IMR-90 (cell line): ENCODE data around the gene MRPL44. TPM values are rescaled to one million over a fixed set of nuclear protein-coding genes. Genes with fewer than 3 reads are reported as not detected.

Source experiments
- ATAC-seq: fragments of 200-7000 bp; cut with Tn5 transposase; 2 replicates; pipeline ENCODE4 v1.9.1; 2020; ENCODE audit warnings: low read depth, mild to moderate bottlenecking, moderate library complexity
- BruUV-seq: library from RNA; stranded (reverse); fragments of 400-500 nt; replicated peaks from 2 replicates; lab custom pipeline; 2021; lab: Mats Ljungman, UMichigan
- CTCF ChIA-PET: fragments of 300-600 bp; formaldehyde crosslinking; extraction: SDS; loops from one replicate; lab custom pipeline; 2021; ENCODE audit warnings: antibody characterized with exemption; lab: Yijun Ruan, JAX
- POLR2A ChIA-PET: fragments of 300-600 bp; sonication (Branson Sonifier 250); formaldehyde crosslinking; loops from one replicate; lab custom pipeline; 2022; ENCODE audit warnings: antibody characterized with exemption; ENCODE audit not compliant: unreplicated experiment; lab: Charles Lee
- DNase-seq: peaks from one replicate; pipeline ENCODE4 v3.0.0; 2013
- H2AFZ ChIP-seq: replicated peaks from 2 replicates; pipeline ENCODE3; 2013; ENCODE audit warnings: low read length, mild to moderate bottlenecking; ENCODE audit not compliant: poor library complexity
- H2AK5ac ChIP-seq: 2 replicates; pipeline ENCODE4 v1.6.1; 2013; ENCODE audit warnings: low read depth, low read length, inconsistent platforms
- H2AK9ac ChIP-seq: replicated peaks from 2 replicates; pipeline ENCODE3; 2013; ENCODE audit warnings: mild to moderate bottlenecking, low read depth, low read length, moderate library complexity; ENCODE audit not compliant: poor library complexity
- H2BK120ac ChIP-seq: 2 replicates; pipeline ENCODE4 v1.6.1; 2013; ENCODE audit warnings: low read depth, low read length, inconsistent platforms
- H2BK15ac ChIP-seq: 3 replicates; pipeline ENCODE4 v1.6.1; 2013; ENCODE audit warnings: low read depth, low read length, inconsistent platforms
- H2BK20ac ChIP-seq: 2 replicates; pipeline ENCODE4 v1.6.1; 2013; ENCODE audit warnings: low read depth, mild to moderate bottlenecking, inconsistent platforms, low read length, moderate library complexity
- H2BK5ac ChIP-seq: 2 replicates; pipeline ENCODE4 v1.6.1; 2013; ENCODE audit warnings: mild to moderate bottlenecking, low read depth, low read length, inconsistent platforms; ENCODE audit not compliant: poor library complexity, severe bottlenecking
- H3K14ac ChIP-seq: replicated peaks from 2 replicates; pipeline ENCODE4 v1.6.1; 2013; ENCODE audit warnings: low read depth, low read length, inconsistent platforms
- H3K18ac ChIP-seq: 2 replicates; pipeline ENCODE4 v1.6.1; 2013; ENCODE audit warnings: low read depth, low read length, control low read depth
- H3K23ac ChIP-seq: 2 replicates; pipeline ENCODE4 v1.6.1; 2013; ENCODE audit warnings: low read depth, low read length, inconsistent platforms
- H3K27ac ChIP-seq: 2 replicates; pipeline ENCODE4 v1.5.1; 2013; ENCODE audit warnings: mild to moderate bottlenecking, control low read depth, low read length; ENCODE audit not compliant: insufficient read depth
- H3K27me3 ChIP-seq: 2 replicates; pipeline ENCODE4 v1.6.1; 2013; ENCODE audit warnings: low read length; ENCODE audit not compliant: control insufficient read depth, insufficient read depth
- H3K36me3 ChIP-seq: 2 replicates; pipeline ENCODE4 v1.6.1; 2013; ENCODE audit warnings: low read length, mixed read lengths; ENCODE audit not compliant: control insufficient read depth, insufficient read depth
- H3K4ac ChIP-seq: 2 replicates; pipeline ENCODE4 v1.6.1; 2013; ENCODE audit warnings: low read depth, low read length, inconsistent platforms
- H3K4me1 ChIP-seq: 2 replicates; pipeline ENCODE4 v1.6.1; 2013; ENCODE audit warnings: low read length, mixed read lengths; ENCODE audit not compliant: control insufficient read depth, insufficient read depth
- H3K4me2 ChIP-seq: 2 replicates; pipeline ENCODE4 v1.6.1; 2013; ENCODE audit warnings: low read depth, mild to moderate bottlenecking, control low read depth, low read length, moderate library complexity
- H3K4me3 ChIP-seq: 2 replicates; pipeline ENCODE4 v1.5.1; 2013; ENCODE audit warnings: low read depth, mild to moderate bottlenecking, control low read depth, low read length, moderate library complexity; ENCODE audit not compliant: insufficient read depth
- H3K56ac ChIP-seq: 2 replicates; pipeline ENCODE4 v1.6.1; 2013; ENCODE audit warnings: low read length, inconsistent platforms; ENCODE audit not compliant: insufficient read depth; ENCODE audit errors: extremely low read depth
- H3K79me1 ChIP-seq, 2 experiments: 2 replicates each; pipeline ENCODE4 v1.6.1; 2013; ENCODE audit warnings: low read length in 2 of 2, inconsistent platforms in 1 of 2, low read depth in 1 of 2
- H3K9ac ChIP-seq: 2 replicates; pipeline ENCODE4 v1.6.1; 2013; ENCODE audit warnings: low read depth, low read length, control low read depth
- H3K9me1 ChIP-seq: 2 replicates; pipeline ENCODE4 v1.6.1; 2013; ENCODE audit warnings: low read length, inconsistent platforms; ENCODE audit not compliant: insufficient read depth
- H3K9me3 ChIP-seq: 2 replicates; pipeline ENCODE4 v1.6.1; 2013; ENCODE audit warnings: low read length; ENCODE audit not compliant: control insufficient read depth, insufficient read depth
- H4K20me1 ChIP-seq: 2 replicates; pipeline ENCODE4 v1.6.1; 2013; ENCODE audit warnings: low read length, inconsistent platforms; ENCODE audit not compliant: insufficient read depth
- H4K5ac ChIP-seq: 2 replicates; pipeline ENCODE4 v1.6.1; 2013; ENCODE audit warnings: mild to moderate bottlenecking, low read depth, low read length, control low read depth
- H4K8ac ChIP-seq, 2 experiments: 2 replicates each; pipeline ENCODE4 v1.6.1; 2013; ENCODE audit warnings: low read depth in 2 of 2, low read length in 2 of 2, control low read depth in 1 of 2, inconsistent platforms in 1 of 2
- H4K91ac ChIP-seq: 2 replicates; pipeline ENCODE4 v1.6.1; 2013; ENCODE audit warnings: low read depth, low read length, inconsistent platforms; ENCODE audit not compliant: insufficient read depth
- CEBPB ChIP-seq: IDR thresholded peaks from 2 replicates; pipeline ENCODE4 v1.6.1; 2012; ENCODE audit warnings: low read depth, low read length, improper control_type of control experiment
- CHD1 ChIP-seq: IDR thresholded peaks from 2 replicates; pipeline ENCODE4 v1.6.1; 2012; ENCODE audit warnings: low read depth, low read length, improper control_type of control experiment
- MAFK ChIP-seq: IDR thresholded peaks from 2 replicates; pipeline ENCODE4 v1.6.1; 2012; ENCODE audit warnings: low read depth, low read length, improper control_type of control experiment
- MXI1 ChIP-seq: IDR thresholded peaks from 2 replicates; pipeline ENCODE4 v1.6.1; 2012; ENCODE audit warnings: low read depth, mild to moderate bottlenecking, low read length, moderate library complexity, borderline replicate concordance
- POLR2A ChIP-seq: IDR thresholded peaks from 2 replicates; pipeline ENCODE4 v1.6.1; 2012; ENCODE audit warnings: mild to moderate bottlenecking, low read depth, low read length
- RAD21 ChIP-seq: IDR thresholded peaks from 2 replicates; pipeline ENCODE4 v1.6.1; 2012; ENCODE audit warnings: low read length, improper control_type of control experiment
- RCOR1 ChIP-seq: IDR thresholded peaks from 2 replicates; pipeline ENCODE4 v1.6.1; 2012; ENCODE audit warnings: mild to moderate bottlenecking, low read length, improper control_type of control experiment; ENCODE audit not compliant: insufficient replicate concordance
- RFX5 ChIP-seq: IDR thresholded peaks from 2 replicates; pipeline ENCODE4 v1.8.0; 2012; ENCODE audit warnings: low read depth, mild to moderate bottlenecking, low read length, moderate library complexity
- WGBS, 2 experiments: methylation state at CpG; one replicate each; pipeline versions ENCODE4 v1.1.5 to v1.1.7; 2013; ENCODE audit warnings: missing lambda C conversion rate in 2 of 2; ENCODE audit not compliant: insufficient read length in 1 of 2; ENCODE audit errors: extremely low coverage in 2 of 2; 5-methylcytosine and 5-hydroxymethylcytosine counted together
- dilution Hi-C: fragments of 300-500 bp; cut with HindIII; formaldehyde crosslinking; loops from one replicate; pipeline ENCODE4 v1.14.3; 2018; ENCODE audit warnings: low sequenced_read_pairs; ENCODE audit not compliant: unreplicated experiment
- in situ Hi-C: fragments of 300-500 bp; cut with MboI; formaldehyde crosslinking; loops from 3 replicates; pipeline ENCODE4 v1.14.3; 2019; ENCODE audit warnings: low sequenced_read_pairs, inconsistent platforms, mixed read lengths
- intact Hi-C: fragments of 100-400 bp; cut with micrococcal nuclease; formaldehyde crosslinking; loops from 2 replicates; pipeline ENCODE4 v1.10.0; 2022
- polyA plus RNA-seq, 3 experiments: library from polyadenylated mRNA; depleted of rRNA; stranded (reverse); fragments of >200 nt; gene quantifications; 2 replicates each; pipeline ENCODE4 v1.2.3, GENCODE V29; 2012; ENCODE audit warnings: low replicate concordance in 1 of 3
- total RNA-seq: library from RNA; depleted of rRNA; stranded (reverse); fragments of >200 nt; gene quantifications from 2 replicates; pipeline ENCODE4 v1.2.3, GENCODE V29; 2012
- TF ChIP-seq, protein P1 (sequence below): fragments of 150-350 bp; IDR thresholded peaks from 2 replicates; pipeline ENCODE4 v1.6.1; 2016; ENCODE audit warnings: low read depth, mild to moderate bottlenecking, low read length, moderate library complexity, borderline replicate concordance

Gene MRPL44
- total and polyA plus RNA-seq, 2 of the 4 experiments (the other 2 are of a cell fraction), result 18.6 to 20.1 TPM

- intact Hi-C loops, result no loop called here
- POLR2A ChIA-PET, result no interaction called here
- peak; percentile 56 for DNase-seq
Observed at GRCh38 chr2:223976635-223977226, 19.5 kb downstream of the MRPL44 start.

More at GRCh38 chr2:223976635-223977226, 19.5 kb downstream of the MRPL44 start:
- peak; percentile 60 for ATAC-seq
- no peak overlapping the region for H3K4me3 ChIP-seq
- H2AFZ ChIP-seq, result no peak overlapping the region
- H3K4me2 ChIP-seq, result no peak overlapping the region
- H3K4ac ChIP-seq, result no peak overlapping the region
- H3K18ac ChIP-seq, result no peak overlapping the region
- no peak overlapping the region for H3K9ac ChIP-seq
- no peaks in the 10 kb centered on the region for H3K27me3 ChIP-seq
- WGBS, 2 experiments, result no CpG with 5 or more reads among the region's 3 CpGs
- H4K91ac ChIP-seq, result no peak overlapping the region
- H4K20me1 ChIP-seq, result no peaks in the 10 kb centered on the region
- H3K36me3 ChIP-seq, result peaks cover 9% of the 10 kb centered on the region
- 0 out of 3 replicates have a peak overlapping the region, but pooled peaks have one; percentile 13 for H2BK15ac ChIP-seq
- H3K79me1 ChIP-seq, result no peaks in the 10 kb centered on the region
- H3K27ac ChIP-seq, result no peak overlapping the region
- H4K8ac ChIP-seq, result no peak overlapping the region
- no peak overlapping the region for H2BK120ac ChIP-seq
- no peaks in the 10 kb centered on the region for H3K4me1 ChIP-seq
- no peak overlapping the region for H4K5ac ChIP-seq
- no peak overlapping the region; the same call in 1 of the 2 replicates for H2BK20ac ChIP-seq
- peaks cover 5% of the 10 kb centered on the region; the same call in 1 of the 2 replicates for H3K9me1 ChIP-seq
- dilution Hi-C loops (no loop called here), in situ Hi-C loops (no loop called here)
- H3K56ac ChIP-seq, result no peak overlapping the region
- no peak overlapping the region for H3K23ac ChIP-seq
- no peak overlapping the region for H2BK5ac ChIP-seq
- no TSS peak for BruUV-seq
- CTCF ChIA-PET, result interaction anchor here (0.6 kb wide), 1 partner anchor 17 kb away, joined by 4 read pairs; no protein-coding TSS in a partner anchor
- no peak overlapping the region for H3K14ac ChIP-seq
- H2AK9ac ChIP-seq, result no peak overlapping the region
- no peak for TF ChIP-seq CHD1
- TF ChIP-seq RCOR1, result no peak
- TF ChIP-seq RAD21, result no peak
- no peak for TF ChIP-seq CEBPB
- TF ChIP-seq, protein P1, sequence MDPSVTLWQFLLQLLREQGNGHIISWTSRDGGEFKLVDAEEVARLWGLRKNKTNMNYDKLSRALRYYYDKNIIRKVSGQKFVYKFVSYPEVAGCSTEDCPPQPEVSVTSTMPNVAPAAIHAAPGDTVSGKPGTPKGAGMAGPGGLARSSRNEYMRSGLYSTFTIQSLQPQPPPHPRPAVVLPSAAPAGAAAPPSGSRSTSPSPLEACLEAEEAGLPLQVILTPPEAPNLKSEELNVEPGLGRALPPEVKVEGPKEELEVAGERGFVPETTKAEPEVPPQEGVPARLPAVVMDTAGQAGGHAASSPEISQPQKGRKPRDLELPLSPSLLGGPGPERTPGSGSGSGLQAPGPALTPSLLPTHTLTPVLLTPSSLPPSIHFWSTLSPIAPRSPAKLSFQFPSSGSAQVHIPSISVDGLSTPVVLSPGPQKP, result no peak
- no peak for TF ChIP-seq MAFK
- TF ChIP-seq RFX5, result no peak
- no peak for TF ChIP-seq POLR2A
- TF ChIP-seq MXI1, result no peak
- H3K9me3 ChIP-seq, result no peaks in the 10 kb centered on the region
- no peak overlapping the region; the same call in 1 of the 2 replicates for H2AK5ac ChIP-seq
